ENCODE results near the gene NADSYN1.

DNA sequence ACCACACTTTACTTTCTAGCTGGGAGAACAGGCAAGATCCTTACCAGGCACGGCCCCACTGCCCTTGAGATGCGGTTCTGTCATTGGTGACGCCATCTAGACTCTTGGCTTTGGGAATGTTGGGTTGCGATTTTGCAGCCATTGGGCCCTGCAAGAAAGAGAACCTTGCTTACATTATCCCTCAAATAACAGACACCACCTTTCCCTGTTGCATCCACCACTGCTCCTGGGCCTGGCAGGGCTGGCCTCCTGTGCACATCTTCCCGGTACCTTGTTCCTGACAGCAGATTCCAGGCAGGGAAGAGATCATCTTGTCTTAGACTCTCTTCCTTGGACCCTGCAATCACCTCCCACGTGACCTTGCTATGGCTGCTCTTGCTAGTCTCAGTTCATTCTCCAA, 8.2 kb upstream of the NADSYN1 start:
- TF ChIP-seq CTCF (IDR thresholded peaks at IDR 0.05; ENCODE audit: insufficient read depth, low read depth, low read length) (no peak), EZH2 (IDR thresholded peaks at IDR 0.05; ENCODE audit: insufficient read depth, low read length) (no peak)

Measured in astrocyte (in vitro differentiated cells and primary cell).